Medulla oblongata (tissue), 1 donor: ENCODE measurements around the gene CCL25.
"Not testable (repeated sequence)": the region's sequence is repeated elsewhere in the genome, so short reads cannot be mapped to it uniquely, and the experiment has no call there.

ENCODE experiments used
- DNase-seq: peaks from one replicate; pipeline ENCODE4 v3.0.0-alpha.2; 2015; ENCODE audit errors: extremely low spot score

CCL25 gene

GRCh38 chr19:8085598-8086408 lies 33.2 kb downstream of the CCL25 start:
- no peak for DNase-seq

GRCh38 chr19:8086849-8087248 lies 34.3 kb downstream of the CCL25 start:
- no peak for DNase-seq

- no peak for DNase-seq
Measured at GRCh38 chr19:8087876-8088275, 35.3 kb downstream of the CCL25 start.

GRCh38 chr19:8088752-8089663 lies 36.4 kb downstream of the CCL25 start:
- no peak for DNase-seq

- DNase-seq = no peak
Measured at GRCh38 chr19:8089664-8090601, 37.4 kb downstream of the CCL25 start.

GRCh38 chr19:8090950-8091349 lies 38.4 kb downstream of the CCL25 start:
- DNase-seq = no peak

- DNase-seq = no peak
Measured at GRCh38 chr19:8093740-8094139, 41.2 kb downstream of the CCL25 start.

GRCh38 chr19:8094336-8094735 lies 41.8 kb downstream of the CCL25 start:
- no peak for DNase-seq

GRCh38 chr19:8095354-8095886 lies 42.9 kb downstream of the CCL25 start:
- DNase-seq = no peak

- no peak for DNase-seq
Measured at GRCh38 chr19:8096071-8096470, 43.5 kb downstream of the CCL25 start.

GRCh38 chr19:8097198-8097597 lies 44.6 kb downstream of the CCL25 start:
- DNase-seq = no peak

GRCh38 chr19:8097681-8098567 lies 45.4 kb downstream of the CCL25 start:
- DNase-seq = no peak

- no peak for DNase-seq
Measured at GRCh38 chr19:8101311-8101710, 48.8 kb downstream of the CCL25 start.

GRCh38 chr19:8101910-8102309 lies 49.4 kb downstream of the CCL25 start:
- not testable (repeated sequence) for DNase-seq

GRCh38 chr19:8105471-8105870 lies 52.9 kb downstream of the CCL25 start:
- no peak for DNase-seq

- DNase-seq = no peak
Measured at GRCh38 chr19:8107301-8107903, 54.8 kb downstream of the CCL25 start.

- DNase-seq = no peak
Measured at GRCh38 chr19:8108560-8109445, 56.2 kb downstream of the CCL25 start.

GRCh38 chr19:8109455-8109854 lies 56.9 kb downstream of the CCL25 start:
- DNase-seq = no peak
